HG02852 (cell line): ENCODE results near the gene NRG3.

Experiments
- ATAC-seq: cut with Tn5 transposase; IDR thresholded peaks from one replicate; pipeline ENCODE4 v1.9.1; 2021; ENCODE audit warnings: mild to moderate bottlenecking, moderate library complexity; ENCODE audit not compliant: unreplicated experiment

NRG3 gene

DNA sequence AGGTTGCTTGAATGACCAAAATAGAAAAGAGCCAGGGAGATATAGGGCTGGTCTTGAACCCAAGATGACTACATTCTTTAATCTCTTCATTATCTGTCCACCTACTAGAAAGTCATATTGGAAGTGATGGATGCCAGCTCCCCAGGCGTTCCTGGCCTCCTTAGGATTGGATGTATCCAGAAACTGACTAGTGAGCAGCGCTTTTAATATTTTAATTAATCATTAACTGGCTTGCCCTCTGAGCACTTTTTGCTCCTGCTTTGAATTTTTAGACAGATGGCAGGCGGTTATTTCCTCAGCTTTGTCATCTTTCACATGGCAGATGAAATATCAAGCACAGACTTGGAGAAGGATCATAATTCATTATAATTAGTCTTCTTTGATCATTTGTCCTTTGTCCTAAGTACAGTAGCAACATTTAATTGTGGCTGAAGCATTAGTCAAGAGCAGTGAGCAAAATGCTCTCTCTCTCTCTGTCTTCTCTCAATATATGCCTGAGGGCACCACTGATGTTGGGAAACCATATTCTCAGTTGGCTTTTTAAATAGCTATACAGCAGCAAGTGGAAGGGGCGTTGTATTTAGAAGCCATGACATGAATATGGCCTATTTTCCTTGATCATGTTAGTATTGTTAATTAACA lies 588.0 kb downstream of the NRG3 start:
- no peak for ATAC-seq

DNA sequence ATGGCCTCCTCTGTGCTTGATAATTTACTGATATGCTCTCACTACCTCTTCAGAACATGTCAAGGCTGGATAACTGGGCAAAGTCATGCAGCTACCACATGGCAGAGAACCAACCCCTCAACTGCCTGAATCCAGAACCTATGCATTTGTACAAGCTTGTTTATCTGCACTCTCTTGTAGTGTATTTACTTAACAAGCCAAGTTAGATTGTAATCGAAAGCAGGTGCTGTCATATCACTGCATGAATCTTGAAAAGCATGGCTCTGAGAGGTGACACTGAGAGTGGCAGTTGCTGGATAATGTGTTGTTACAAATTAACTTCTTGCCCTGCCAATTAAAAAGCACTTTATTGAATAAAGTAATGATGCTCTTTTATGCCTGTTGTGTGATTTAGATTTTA lies 588.6 kb downstream of the NRG3 start:
- ATAC-seq = no peak

DNA sequence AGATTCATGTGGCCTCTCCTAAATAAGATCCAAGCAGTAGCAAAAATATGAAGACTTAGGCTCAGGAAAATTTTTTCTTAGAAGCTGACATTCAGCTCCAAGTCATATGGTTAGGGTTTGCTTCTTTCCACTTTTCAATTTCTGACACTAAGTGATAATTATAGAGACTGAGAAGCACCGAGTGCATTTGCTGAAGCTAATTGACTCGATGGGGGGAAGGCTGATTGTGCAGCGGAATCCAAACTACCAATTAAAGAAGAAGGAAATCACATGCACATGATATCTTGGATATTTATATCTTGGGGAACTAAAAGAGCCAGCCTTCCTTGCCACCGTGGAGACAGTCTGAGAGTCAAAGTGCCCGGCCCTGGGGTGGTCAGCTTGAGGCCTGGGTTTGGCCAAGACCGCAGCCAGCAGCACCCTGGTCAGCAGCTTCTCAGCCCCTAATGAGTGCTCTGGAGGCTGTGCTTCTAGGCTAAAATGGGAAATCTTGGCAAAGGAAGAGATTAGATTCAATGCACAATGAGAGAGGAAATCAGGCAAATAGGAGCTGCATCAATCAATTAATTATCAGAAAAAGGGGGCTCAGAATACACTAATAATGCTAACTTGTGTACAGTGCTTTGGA lies 589.3 kb downstream of the NRG3 start:
- no peak for ATAC-seq

DNA sequence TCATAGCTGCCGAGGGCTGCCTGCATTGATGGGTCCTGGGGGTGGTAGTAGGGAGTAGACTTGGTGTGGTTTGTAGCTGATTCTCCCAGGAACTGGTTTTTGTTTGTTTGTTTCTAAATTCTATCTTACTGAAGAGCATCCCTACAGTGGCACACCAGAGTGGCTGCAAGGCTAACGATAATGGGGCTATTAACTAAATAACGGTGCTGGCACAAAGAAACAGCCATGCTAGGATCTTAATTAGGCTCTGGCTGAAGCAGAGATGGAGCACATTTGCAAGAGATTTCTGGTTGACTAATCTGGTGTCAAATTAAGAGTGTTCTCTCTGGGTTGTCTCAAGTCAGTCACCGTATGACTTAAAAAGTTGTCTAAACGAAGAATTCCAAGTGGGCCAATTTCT lies 590.0 kb downstream of the NRG3 start:
- no peak for ATAC-seq

DNA sequence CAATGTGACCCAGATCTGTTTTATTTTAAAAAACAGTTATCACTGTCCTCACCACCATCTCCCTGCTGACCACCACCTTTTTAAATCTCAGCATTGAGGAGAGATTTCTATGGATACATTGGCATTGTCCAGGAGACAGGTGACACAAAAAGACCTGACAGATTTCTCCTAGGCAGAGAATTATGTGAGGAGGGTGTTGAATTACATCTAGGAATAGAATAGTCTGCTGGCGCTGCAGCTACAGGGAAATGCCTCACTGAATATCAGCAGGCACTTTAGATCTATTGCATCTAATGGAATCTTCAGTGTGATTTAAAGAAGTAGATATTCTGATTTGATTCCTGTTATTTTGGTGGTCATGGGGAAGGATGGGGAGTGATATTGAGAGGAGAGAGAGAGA lies 593.5 kb downstream of the NRG3 start:
- ATAC-seq = no peak

DNA sequence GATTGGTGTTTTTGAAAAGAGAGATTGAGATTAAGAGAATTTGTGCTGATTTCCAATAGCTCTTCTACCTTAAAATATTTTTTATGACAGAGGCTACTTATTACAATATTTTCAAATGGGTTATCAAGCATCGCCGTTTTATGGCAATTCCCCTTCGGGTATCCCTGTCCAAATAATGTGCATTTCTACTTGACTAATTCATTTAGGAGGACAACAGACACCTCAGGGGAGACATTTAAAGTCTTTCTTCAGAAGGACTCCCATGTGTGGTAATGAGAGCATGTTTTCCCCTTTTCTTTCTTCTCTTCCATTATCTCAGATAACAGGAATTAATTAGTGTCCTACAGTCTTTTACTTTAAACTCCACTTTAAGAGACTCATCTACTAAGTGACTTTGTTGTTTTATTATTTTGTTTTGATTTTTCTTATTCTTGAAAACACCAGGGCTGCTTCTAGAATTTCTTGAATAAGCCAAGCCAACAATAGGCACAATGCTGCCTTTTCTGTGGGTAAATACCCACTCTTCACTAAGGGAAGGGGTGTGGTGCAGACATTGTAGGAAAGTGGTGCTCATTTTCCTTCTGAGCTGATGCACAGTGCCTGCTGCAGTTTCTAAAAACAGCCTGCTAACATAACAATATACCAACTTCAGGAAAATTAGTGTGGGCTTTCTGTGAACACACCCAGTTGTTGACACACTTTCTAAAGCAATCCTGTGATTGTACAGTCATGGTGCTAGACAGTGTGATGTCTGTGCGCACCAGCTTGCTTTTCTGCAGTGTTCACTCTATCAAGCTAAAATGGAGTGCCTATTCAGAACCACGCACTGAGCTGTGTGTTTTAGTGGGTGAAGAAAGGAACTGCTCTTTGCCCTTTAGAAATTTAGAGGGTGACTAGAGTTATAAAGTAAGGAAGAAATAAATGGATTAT lies 597.7 kb downstream of the NRG3 start:
- ATAC-seq = no peak

DNA sequence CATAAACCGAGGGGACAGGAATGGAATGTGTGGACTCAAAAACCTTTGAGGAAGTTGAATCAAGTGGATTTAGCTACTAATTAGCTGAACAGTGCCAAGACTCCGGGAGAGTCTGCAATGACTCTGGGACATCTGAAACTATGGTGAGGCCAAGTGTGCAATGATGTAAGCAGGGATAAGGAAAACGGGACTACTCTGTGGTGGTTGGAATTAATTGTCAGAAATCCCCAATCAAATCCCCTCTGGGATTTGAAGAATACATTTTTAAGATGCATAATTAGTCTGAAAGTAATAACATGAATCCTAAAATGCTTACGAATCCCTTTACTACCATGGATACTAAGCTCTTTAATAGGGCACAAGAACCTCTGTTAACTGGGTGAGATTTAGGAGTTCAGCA lies 602.8 kb downstream of the NRG3 start:
- ATAC-seq = no peak

DNA sequence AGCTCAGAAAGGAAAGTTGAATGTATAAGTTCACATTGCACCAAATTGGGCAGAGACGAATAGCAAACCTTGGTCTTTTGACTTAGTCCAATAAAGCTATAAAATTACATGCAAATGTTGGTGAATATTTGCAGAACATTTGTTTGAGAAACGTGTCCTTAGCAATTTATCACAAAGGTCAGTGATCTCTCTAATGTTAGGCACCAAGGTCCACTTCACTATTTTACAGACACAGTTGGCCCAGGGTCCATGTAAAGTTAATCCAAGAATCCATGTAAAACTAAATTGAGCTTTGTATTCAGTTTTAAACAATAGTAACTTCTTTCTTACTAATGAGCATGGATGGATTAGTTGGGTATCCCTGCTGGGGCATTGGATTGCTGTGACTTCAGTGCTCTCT lies 617.7 kb downstream of the NRG3 start:
- no peak for ATAC-seq

DNA sequence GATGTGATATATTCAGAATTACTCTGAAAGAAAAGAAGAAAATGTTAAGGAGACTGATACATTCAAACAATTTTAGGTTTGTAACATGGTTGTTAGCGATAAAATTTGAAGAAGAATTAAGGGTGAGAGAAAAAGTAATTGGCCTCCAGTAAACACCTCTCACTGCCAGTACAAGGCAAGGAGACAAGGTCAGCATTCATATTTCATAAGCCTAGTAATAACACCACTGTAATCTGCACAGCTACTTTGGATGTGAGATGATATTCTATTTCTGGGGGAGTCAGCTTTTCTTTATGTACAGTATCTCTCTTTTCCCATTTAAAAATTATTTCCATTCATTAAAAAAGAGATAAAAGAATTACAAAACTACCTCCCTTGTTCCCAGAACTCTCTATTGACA lies 621.1 kb downstream of the NRG3 start:
- ATAC-seq = no peak

DNA sequence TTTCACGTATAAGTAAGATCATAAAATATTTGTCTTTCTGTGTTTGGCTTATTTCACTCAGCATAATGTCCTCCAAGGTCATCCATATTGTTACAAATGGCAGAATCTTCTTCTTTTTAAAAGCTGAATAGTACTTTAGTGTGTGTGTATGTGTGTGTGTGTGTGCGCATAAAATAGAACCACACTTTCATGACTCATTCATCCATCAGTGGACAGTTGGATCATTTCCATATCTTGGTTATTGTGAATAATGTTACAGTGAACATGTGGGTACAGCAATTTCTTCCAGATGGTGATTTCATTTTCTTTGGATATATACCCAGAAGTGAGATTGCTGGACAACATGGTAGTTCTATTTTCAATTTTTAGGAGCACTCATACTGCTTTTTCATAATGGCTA lies 622.4 kb downstream of the NRG3 start:
- ATAC-seq = no peak

DNA sequence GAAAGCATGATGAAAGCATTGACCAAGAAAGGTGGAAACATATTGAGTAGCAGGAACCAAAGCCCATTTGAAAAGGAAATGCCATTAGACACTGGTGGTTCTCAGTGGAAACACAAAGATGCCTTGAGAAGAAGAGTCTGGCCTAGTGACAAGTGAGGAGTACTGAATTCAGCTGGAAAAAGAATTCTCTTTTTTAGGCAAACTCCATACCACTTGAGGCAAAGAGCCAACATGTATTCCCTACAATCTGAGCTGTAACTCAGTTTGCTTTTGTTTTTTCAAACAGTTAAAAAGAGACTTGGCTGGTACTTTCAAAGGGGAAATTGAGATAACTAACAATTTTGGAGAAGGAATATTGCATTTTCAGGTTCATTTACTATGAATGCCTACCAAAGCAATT lies 624.0 kb downstream of the NRG3 start:
- no peak for ATAC-seq

DNA sequence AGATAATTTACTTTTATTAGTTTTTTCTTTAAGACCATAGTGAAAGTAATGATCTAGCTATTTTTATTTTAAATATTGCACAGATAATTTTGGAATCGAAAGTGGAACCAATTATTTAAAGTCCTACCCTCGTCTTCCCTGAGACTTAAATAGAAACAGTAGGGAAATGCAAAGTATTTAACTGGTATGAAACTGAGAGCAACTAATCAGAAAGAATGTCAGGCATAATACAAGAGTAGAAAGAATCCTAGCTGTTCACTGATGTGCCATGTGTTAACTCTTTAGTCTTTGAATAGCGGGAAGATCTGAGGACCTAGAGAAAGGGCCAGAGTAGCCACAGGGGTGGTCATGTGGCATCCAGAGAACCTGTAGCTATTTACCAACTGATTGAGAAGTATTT lies 630.0 kb downstream of the NRG3 start:
- no peak for ATAC-seq

DNA sequence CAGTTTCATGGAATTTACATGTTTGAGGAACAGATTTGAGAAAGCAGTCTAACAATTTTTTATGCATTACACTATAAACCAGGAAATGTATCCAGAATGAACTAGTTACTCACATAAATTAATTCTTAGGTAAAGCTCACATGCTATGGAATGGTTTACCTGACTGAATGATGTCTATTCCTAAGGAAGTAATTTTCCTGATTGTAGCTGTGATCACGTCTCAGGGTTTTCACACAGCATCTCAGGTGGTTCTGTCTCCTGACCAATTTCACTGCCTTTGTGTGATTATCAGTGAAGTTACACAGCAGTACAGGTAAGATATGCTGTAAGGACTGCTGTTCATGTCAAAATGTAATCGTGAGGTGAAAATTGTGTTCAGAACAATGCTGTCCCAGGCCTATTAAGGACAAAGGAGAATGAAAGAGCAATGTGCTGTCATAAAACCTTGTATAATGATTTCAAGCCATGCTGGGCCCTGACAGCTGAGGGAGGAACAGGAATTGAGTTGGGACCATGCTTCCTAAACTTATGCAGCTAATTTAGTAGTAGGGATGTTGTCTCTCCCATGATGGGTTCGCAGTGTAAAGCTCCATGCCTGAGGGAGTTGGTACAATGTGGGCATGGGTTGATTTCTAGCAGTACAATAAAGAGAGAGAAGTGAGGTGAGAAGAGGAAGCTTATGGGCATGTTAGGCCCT lies 631.8 kb downstream of the NRG3 start:
- ATAC-seq = no peak

DNA sequence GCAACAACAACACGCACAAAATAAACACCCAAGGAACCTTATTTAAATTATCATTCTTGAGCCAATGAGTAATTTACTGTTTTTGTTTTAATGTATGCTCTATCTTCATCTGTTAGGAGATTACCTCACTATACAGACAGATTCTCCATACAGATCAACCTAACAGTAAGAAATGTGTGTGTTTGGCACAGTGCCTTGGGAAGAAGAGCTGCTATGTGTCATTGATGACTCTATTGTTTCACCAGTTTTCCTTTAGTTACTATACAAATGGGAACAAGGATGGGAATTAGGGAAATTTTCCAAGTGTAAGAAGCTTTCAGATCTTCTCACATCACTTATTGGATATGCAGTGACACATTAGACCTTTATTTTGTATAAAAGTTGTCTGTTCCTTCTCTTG lies 640.3 kb downstream of the NRG3 start:
- no peak for ATAC-seq

DNA sequence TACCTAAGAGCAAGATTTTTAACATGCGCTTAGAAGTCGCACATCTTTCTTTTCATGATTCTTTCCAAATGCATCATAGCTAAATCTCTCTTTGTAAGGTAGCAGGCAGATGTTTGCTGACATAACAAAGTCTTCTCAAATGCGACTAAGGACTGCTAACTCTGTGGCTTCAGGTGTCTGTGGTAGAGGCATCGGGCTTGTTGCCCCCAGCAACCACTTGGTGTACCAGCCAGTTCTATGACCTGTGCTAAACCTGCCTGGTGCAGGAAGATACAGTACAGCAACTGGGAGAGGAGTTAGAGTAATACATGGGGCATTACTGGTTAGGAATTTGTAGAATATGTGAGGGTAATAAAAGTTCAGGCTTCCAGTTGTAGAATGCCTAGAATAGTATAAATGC lies 654.1 kb downstream of the NRG3 start:
- ATAC-seq = no peak

DNA sequence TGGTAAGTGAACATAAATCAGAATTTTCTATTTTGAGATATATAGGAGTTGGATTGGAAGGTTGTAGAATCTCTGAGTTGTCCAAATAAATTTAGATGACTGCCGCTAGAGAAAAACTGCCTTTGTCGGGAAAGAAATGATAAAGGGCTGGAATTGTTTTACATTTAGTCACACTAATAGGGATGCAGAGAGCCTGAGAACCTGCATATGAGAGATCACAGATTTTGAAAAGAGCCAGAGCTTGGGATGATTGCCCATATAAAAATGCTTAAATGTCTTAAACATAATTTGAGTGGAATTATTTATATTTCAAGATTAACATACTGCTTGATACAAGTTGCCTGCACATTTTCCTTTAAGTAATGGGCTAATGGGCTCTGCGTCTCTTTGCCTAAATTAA lies 660.5 kb downstream of the NRG3 start:
- no peak for ATAC-seq

DNA sequence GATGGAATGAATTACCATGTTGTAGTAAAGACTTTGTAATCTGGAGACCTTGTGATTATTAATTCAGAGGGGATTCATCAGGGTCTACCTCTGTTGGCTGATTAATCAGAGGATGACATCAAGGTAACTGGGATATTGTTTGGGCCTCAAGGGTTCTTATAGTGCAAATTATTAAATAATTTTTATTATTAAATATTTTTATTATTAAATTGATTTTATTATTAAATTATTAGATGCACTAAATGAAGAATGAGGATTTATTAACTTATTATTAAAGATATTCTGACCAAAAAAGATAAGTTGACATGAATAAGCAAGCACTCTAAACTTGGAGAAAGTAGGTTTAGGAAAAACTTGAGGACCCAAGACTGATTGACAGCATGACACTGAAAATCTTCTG lies 661.7 kb downstream of the NRG3 start:
- no peak for ATAC-seq

DNA sequence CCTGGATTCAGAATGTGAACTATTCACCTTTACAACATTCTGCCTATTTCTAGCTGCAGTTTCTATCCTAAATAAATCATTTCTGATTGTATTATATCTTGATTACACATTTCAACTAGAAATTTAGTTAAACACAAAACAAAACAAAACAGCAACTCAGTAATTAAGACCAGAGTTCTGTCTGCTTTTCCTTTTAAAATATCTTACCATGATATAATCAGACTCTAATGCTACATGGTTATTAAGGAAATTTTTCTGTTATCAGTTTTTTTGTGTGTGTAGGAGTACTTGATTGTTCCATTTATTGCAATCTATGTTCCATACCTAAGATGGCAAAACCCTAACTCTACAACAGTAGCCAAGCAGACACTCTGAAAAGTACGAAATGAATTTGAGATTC lies 663.3 kb downstream of the NRG3 start:
- ATAC-seq = no peak

DNA sequence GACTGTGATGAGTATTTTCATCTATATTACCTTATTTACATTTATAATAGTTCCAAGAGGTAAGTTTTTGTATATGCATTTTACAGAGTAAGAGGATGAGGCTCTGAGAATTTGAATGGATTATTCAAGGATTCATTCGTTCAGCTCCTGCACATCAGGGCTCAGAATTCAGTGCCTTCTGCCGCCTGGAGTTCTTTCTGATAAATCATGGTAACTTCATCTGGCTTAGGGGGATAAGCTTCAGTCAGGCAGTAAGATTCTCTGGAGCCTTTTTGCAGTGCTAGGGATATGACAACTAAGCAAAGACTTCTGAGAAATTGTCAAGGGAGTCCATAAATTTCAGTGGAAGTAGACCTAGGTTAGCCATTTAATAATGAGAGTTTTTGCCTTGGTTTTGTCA lies 668.6 kb downstream of the NRG3 start:
- no peak for ATAC-seq

DNA sequence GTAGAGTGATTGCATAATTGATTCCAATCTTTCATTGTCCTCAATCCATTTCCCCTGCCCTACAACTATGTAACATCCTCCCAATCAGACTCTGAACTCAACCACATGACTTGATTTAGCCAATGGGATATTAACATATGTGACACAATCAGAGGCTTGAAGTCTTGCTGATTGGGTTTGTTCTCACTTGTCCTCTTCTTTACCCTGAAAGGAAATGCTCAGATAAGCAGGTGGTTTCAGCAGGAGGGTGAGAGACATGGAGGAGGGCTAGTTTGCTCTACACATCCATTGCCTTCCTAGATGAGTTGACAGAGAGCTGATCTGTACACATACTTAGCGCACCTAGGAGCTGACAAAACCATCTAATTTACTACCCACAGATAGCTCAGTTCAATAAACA lies 669.4 kb downstream of the NRG3 start:
- ATAC-seq = no peak

DNA sequence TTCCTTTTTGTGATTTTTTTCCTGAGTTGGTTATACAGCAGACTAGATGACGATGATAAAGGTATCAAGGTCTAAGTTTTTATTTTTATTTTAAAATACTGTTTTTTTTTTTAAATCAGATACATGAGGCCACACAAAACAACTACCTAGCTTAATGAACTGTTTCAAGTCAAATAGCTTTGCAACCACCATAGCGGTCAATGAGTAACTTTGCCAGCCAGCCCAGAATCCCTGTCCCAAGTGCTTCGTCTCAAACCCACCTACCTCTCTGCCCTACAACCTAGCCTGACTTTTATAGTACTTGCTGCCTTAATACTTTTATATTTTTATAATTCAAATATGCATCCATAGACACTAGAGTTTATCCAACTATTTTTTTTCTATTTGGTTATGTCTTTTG lies 676.5 kb downstream of the NRG3 start:
- no peak for ATAC-seq

DNA sequence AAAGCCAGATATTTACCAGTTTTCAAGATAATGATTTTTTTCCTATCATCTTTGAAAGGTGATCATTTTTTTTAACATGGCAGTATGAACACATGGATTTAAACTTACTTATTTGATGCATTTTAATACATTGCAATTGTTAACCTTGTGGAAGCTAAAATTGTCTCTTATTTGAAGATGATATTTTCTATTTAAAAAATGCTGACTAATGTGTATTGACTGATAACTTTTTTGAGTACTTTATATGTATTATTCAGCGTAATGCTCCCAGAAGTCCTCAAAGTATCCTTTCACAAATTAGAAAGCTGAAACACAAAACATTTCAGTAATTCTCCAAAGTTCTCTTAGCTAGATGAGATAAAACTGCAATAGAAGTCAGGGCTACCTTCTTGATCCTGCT lies 677.3 kb downstream of the NRG3 start:
- no peak for ATAC-seq
